IMR-90 (cell line): Measurements from ENCODE around the gene TMOD4. TPM values are rescaled to one million over a fixed set of nuclear protein-coding genes. Genes with fewer than 3 reads are reported as not detected.

Experiments
- ATAC-seq: fragments of 200-7000 bp; cut with Tn5 transposase; 2 replicates; pipeline ENCODE4 v1.9.1; 2020; ENCODE audit warnings: low read depth, mild to moderate bottlenecking, moderate library complexity
- BruUV-seq: library from RNA; stranded (reverse); fragments of 400-500 nt; replicated peaks from 2 replicates; lab custom pipeline; 2021; lab: Mats Ljungman, UMichigan
- CTCF ChIA-PET: fragments of 300-600 bp; formaldehyde crosslinking; extraction: SDS; loops from one replicate; lab custom pipeline; 2021; ENCODE audit warnings: antibody characterized with exemption; lab: Yijun Ruan, JAX
- POLR2A ChIA-PET: fragments of 300-600 bp; sonication (Branson Sonifier 250); formaldehyde crosslinking; loops from one replicate; lab custom pipeline; 2022; ENCODE audit warnings: antibody characterized with exemption; ENCODE audit not compliant: unreplicated experiment; lab: Charles Lee
- DNase-seq: peaks from one replicate; pipeline ENCODE4 v3.0.0; 2013
- H2AFZ ChIP-seq: replicated peaks from 2 replicates; pipeline ENCODE3; 2013; ENCODE audit warnings: low read length, mild to moderate bottlenecking; ENCODE audit not compliant: poor library complexity
- H2AK5ac ChIP-seq: 2 replicates; pipeline ENCODE4 v1.6.1; 2013; ENCODE audit warnings: low read depth, low read length, inconsistent platforms
- H2AK9ac ChIP-seq: replicated peaks from 2 replicates; pipeline ENCODE3; 2013; ENCODE audit warnings: mild to moderate bottlenecking, low read depth, low read length, moderate library complexity; ENCODE audit not compliant: poor library complexity
- H2BK120ac ChIP-seq: 2 replicates; pipeline ENCODE4 v1.6.1; 2013; ENCODE audit warnings: low read depth, low read length, inconsistent platforms
- H2BK15ac ChIP-seq: 3 replicates; pipeline ENCODE4 v1.6.1; 2013; ENCODE audit warnings: low read depth, low read length, inconsistent platforms
- H2BK20ac ChIP-seq: 2 replicates; pipeline ENCODE4 v1.6.1; 2013; ENCODE audit warnings: low read depth, mild to moderate bottlenecking, inconsistent platforms, low read length, moderate library complexity
- H2BK5ac ChIP-seq: 2 replicates; pipeline ENCODE4 v1.6.1; 2013; ENCODE audit warnings: mild to moderate bottlenecking, low read depth, low read length, inconsistent platforms; ENCODE audit not compliant: poor library complexity, severe bottlenecking
- H3K14ac ChIP-seq: replicated peaks from 2 replicates; pipeline ENCODE4 v1.6.1; 2013; ENCODE audit warnings: low read depth, low read length, inconsistent platforms
- H3K18ac ChIP-seq: 2 replicates; pipeline ENCODE4 v1.6.1; 2013; ENCODE audit warnings: low read depth, low read length, control low read depth
- H3K23ac ChIP-seq: 2 replicates; pipeline ENCODE4 v1.6.1; 2013; ENCODE audit warnings: low read depth, low read length, inconsistent platforms
- H3K27ac ChIP-seq: 2 replicates; pipeline ENCODE4 v1.5.1; 2013; ENCODE audit warnings: mild to moderate bottlenecking, control low read depth, low read length; ENCODE audit not compliant: insufficient read depth
- H3K27me3 ChIP-seq: 2 replicates; pipeline ENCODE4 v1.6.1; 2013; ENCODE audit warnings: low read length; ENCODE audit not compliant: control insufficient read depth, insufficient read depth
- H3K36me3 ChIP-seq: 2 replicates; pipeline ENCODE4 v1.6.1; 2013; ENCODE audit warnings: low read length, mixed read lengths; ENCODE audit not compliant: control insufficient read depth, insufficient read depth
- H3K4ac ChIP-seq: 2 replicates; pipeline ENCODE4 v1.6.1; 2013; ENCODE audit warnings: low read depth, low read length, inconsistent platforms
- H3K4me1 ChIP-seq: 2 replicates; pipeline ENCODE4 v1.6.1; 2013; ENCODE audit warnings: low read length, mixed read lengths; ENCODE audit not compliant: control insufficient read depth, insufficient read depth
- H3K4me2 ChIP-seq: 2 replicates; pipeline ENCODE4 v1.6.1; 2013; ENCODE audit warnings: low read depth, mild to moderate bottlenecking, control low read depth, low read length, moderate library complexity
- H3K4me3 ChIP-seq: 2 replicates; pipeline ENCODE4 v1.5.1; 2013; ENCODE audit warnings: low read depth, mild to moderate bottlenecking, control low read depth, low read length, moderate library complexity; ENCODE audit not compliant: insufficient read depth
- H3K56ac ChIP-seq: 2 replicates; pipeline ENCODE4 v1.6.1; 2013; ENCODE audit warnings: low read length, inconsistent platforms; ENCODE audit not compliant: insufficient read depth; ENCODE audit errors: extremely low read depth
- H3K79me1 ChIP-seq, 2 experiments: 2 replicates each; pipeline ENCODE4 v1.6.1; 2013; ENCODE audit warnings: low read length in 2 of 2, inconsistent platforms in 1 of 2, low read depth in 1 of 2
- H3K9ac ChIP-seq: 2 replicates; pipeline ENCODE4 v1.6.1; 2013; ENCODE audit warnings: low read depth, low read length, control low read depth
- H3K9me1 ChIP-seq: 2 replicates; pipeline ENCODE4 v1.6.1; 2013; ENCODE audit warnings: low read length, inconsistent platforms; ENCODE audit not compliant: insufficient read depth
- H3K9me3 ChIP-seq: 2 replicates; pipeline ENCODE4 v1.6.1; 2013; ENCODE audit warnings: low read length; ENCODE audit not compliant: control insufficient read depth, insufficient read depth
- H4K20me1 ChIP-seq: 2 replicates; pipeline ENCODE4 v1.6.1; 2013; ENCODE audit warnings: low read length, inconsistent platforms; ENCODE audit not compliant: insufficient read depth
- H4K5ac ChIP-seq: 2 replicates; pipeline ENCODE4 v1.6.1; 2013; ENCODE audit warnings: mild to moderate bottlenecking, low read depth, low read length, control low read depth
- H4K8ac ChIP-seq, 2 experiments: 2 replicates each; pipeline ENCODE4 v1.6.1; 2013; ENCODE audit warnings: low read depth in 2 of 2, low read length in 2 of 2, control low read depth in 1 of 2, inconsistent platforms in 1 of 2
- H4K91ac ChIP-seq: 2 replicates; pipeline ENCODE4 v1.6.1; 2013; ENCODE audit warnings: low read depth, low read length, inconsistent platforms; ENCODE audit not compliant: insufficient read depth
- BHLHE40 ChIP-seq: fragments of 150-350 bp; IDR thresholded peaks from 2 replicates; pipeline ENCODE4 v1.6.1; 2016; ENCODE audit warnings: mild to moderate bottlenecking, low read depth, low read length
- ELK1 ChIP-seq: fragments of 150-350 bp; IDR thresholded peaks from 2 replicates; pipeline ENCODE4 v1.6.1; 2016; ENCODE audit warnings: low read depth, mild to moderate bottlenecking, low read length, moderate library complexity, borderline replicate concordance
- FOS ChIP-seq: fragments of 150-350 bp; IDR thresholded peaks from 2 replicates; pipeline ENCODE4 v1.6.1; 2016; ENCODE audit warnings: low read depth, low read length
- MAFK ChIP-seq: IDR thresholded peaks from 2 replicates; pipeline ENCODE4 v1.6.1; 2012; ENCODE audit warnings: low read depth, low read length, improper control_type of control experiment
- MAZ ChIP-seq: IDR thresholded peaks from 2 replicates; pipeline ENCODE4 v1.6.1; 2012; ENCODE audit warnings: low read depth, mild to moderate bottlenecking, low read length, improper control_type of control experiment, moderate library complexity, borderline replicate concordance
- POLR2A ChIP-seq: IDR thresholded peaks from 2 replicates; pipeline ENCODE4 v1.6.1; 2012; ENCODE audit warnings: mild to moderate bottlenecking, low read depth, low read length
- RFX5 ChIP-seq: IDR thresholded peaks from 2 replicates; pipeline ENCODE4 v1.8.0; 2012; ENCODE audit warnings: low read depth, mild to moderate bottlenecking, low read length, moderate library complexity
- SMC3 ChIP-seq: fragments of 150-350 bp; IDR thresholded peaks from 2 replicates; pipeline ENCODE4 v1.6.1; 2016; ENCODE audit warnings: low read depth, mild to moderate bottlenecking, antibody characterized with exemption, low read length, moderate library complexity
- USF2 ChIP-seq: fragments of 150-350 bp; IDR thresholded peaks from 2 replicates; pipeline ENCODE4 v1.6.1; 2017; ENCODE audit warnings: mild to moderate bottlenecking, antibody characterized with exemption, low read length, low read depth
- WGBS, 2 experiments: methylation state at CpG; one replicate each; pipeline versions ENCODE4 v1.1.5 to v1.1.7; 2013; ENCODE audit warnings: missing lambda C conversion rate in 2 of 2; ENCODE audit not compliant: insufficient read length in 1 of 2; ENCODE audit errors: extremely low coverage in 2 of 2; 5-methylcytosine and 5-hydroxymethylcytosine counted together
- dilution Hi-C: fragments of 300-500 bp; cut with HindIII; formaldehyde crosslinking; loops from one replicate; pipeline ENCODE4 v1.14.3; 2018; ENCODE audit warnings: low sequenced_read_pairs; ENCODE audit not compliant: unreplicated experiment
- in situ Hi-C: fragments of 300-500 bp; cut with MboI; formaldehyde crosslinking; loops from 3 replicates; pipeline ENCODE4 v1.14.3; 2019; ENCODE audit warnings: low sequenced_read_pairs, inconsistent platforms, mixed read lengths
- intact Hi-C: fragments of 100-400 bp; cut with micrococcal nuclease; formaldehyde crosslinking; loops from 2 replicates; pipeline ENCODE4 v1.10.0; 2022
- polyA plus RNA-seq, 3 experiments: library from polyadenylated mRNA; depleted of rRNA; stranded (reverse); fragments of >200 nt; gene quantifications; 2 replicates each; pipeline ENCODE4 v1.2.3, GENCODE V29; 2012; ENCODE audit warnings: low replicate concordance in 1 of 3
- total RNA-seq: library from RNA; depleted of rRNA; stranded (reverse); fragments of >200 nt; gene quantifications from 2 replicates; pipeline ENCODE4 v1.2.3, GENCODE V29; 2012

TMOD4 gene
- total and polyA plus RNA-seq, 2 of the 4 experiments (the other 2 are of a cell fraction): 0.27 TPM; not detected in 1

- POLR2A ChIA-PET: no interaction called here
- Histone ChIP-seq H2AK5ac (peak within 1 kb of the TSS; percentile 100), H3K9me1 (peaks cover 7% of the 10 kb centered on the region; the same call in 1 of the 2 replicates), H2BK5ac (peak within 1 kb of the TSS; percentile 89), H3K18ac (peak within 1 kb of the TSS; percentile 92), H3K56ac (peak within 1 kb of the TSS; percentile 91), H4K5ac (peak within 1 kb of the TSS; percentile 96), H3K9me3 (no peaks in the 10 kb centered on the region), H3K4ac (peak within 1 kb of the TSS; percentile 99), H4K20me1 (peaks cover 37% of the 10 kb centered on the region), H2BK120ac (peak within 1 kb of the TSS; percentile 81), H3K27ac (peak within 1 kb of the TSS; percentile 96), H2BK20ac (peak within 1 kb of the TSS; percentile 26; the same call in 1 of the 2 replicates), H3K27me3 (no peaks in the 10 kb centered on the region), H3K23ac (peak within 1 kb of the TSS; percentile 99), H2AFZ (peak within 1 kb of the TSS; percentile 83), H3K79me1 (peaks cover 7 to 24% of the 10 kb centered on the region in 2 experiments; a peak in 3 of 4 replicates), H3K36me3 (peaks cover 9% of the 10 kb centered on the region), H2BK15ac (peak within 1 kb of the TSS; percentile 79; the same call in 2 of the 3 replicates), H3K4me2 (peak within 1 kb of the TSS; percentile 98), H4K8ac (peak within 1 kb of the TSS; percentile 96 to 97), H3K9ac (peak within 1 kb of the TSS; percentile 97), H3K4me1 (peaks cover 5% of the 10 kb centered on the region; the same call in 1 of the 2 replicates), H4K91ac (peak within 1 kb of the TSS; percentile 98), H3K4me3 (peak within 1 kb of the TSS; percentile 98), H2AK9ac (peak within 1 kb of the TSS; percentile 100), H3K14ac (peak within 1 kb of the TSS; percentile 100)
- peak; percentile 97 for DNase-seq
- peak; percentile 86 for ATAC-seq
- in situ Hi-C loops (loop anchor here (5.0 to 10.0 kb wide), 2 partner anchors 54 to 206 kb away; partner anchors contain the start of gene PSMD4), dilution Hi-C loops (no loop called here), intact Hi-C loops (loop anchor here (5.0 kb wide), 2 partner anchors 144 to 539 kb away; no protein-coding TSS in a partner anchor)
- CTCF ChIA-PET: interaction anchor here (0.5 kb wide), 1 partner anchor 64 kb away, joined by 3 read pairs; no protein-coding TSS in a partner anchor
- 0% methylated on average over 24 of the region's 60 CpGs; no CpG with 5 or more reads in 1 of the 2 experiments for WGBS, 2 experiments
- BruUV-seq: no TSS peak
- TF ChIP-seq SMC3 (no peak), MAZ (peak; percentile 3; the same call in 1 of the 2 replicates), BHLHE40 (peak; percentile 65; the same call in 1 of the 2 replicates), USF2 (peak; percentile 99), MAFK (no peak), RFX5 (no peak), FOS (0 out of 2 replicates have a peak, but pooled peaks have one; percentile 14), ELK1 (no peak), POLR2A (peak; percentile 88)
Observed at GRCh38 chr1:151198254-151199127, 22.7 kb upstream of the TMOD4 start, which contains the start of gene PIP5K1A. Gene PIP5K1A (plus strand): TSS chr1:151198552. CDS start chr1:151198997, 445 bp downstream.
